Measurements from ENCODE around the gene CABCOCO1. TPM values are rescaled to one million over a fixed set of nuclear protein-coding genes. Genes with fewer than 3 reads are reported as not detected.
A peak's percentile ranks its signal among the peaks of the same experiment; 100 is the strongest.

The CABCOCO1 gene
- polyA plus RNA-seq, 1 experiment: 1.1 TPM

GRCh38 chr10:61729596-61729995, 66.9 kb downstream of the CABCOCO1 start:
- H3K27me3 ChIP-seq (ENCODE audit: control insufficient read depth, insufficient read depth, low read length): no peaks in the 10 kb centered on the region
- ChIA-PET CTCF (no interaction called here), POLR2A (no interaction called here)

GRCh38 chr10:61730671-61731070, 67.9 kb downstream of the CABCOCO1 start:
- Histone ChIP-seq H3K27ac (ENCODE audit: low read depth, low read length) (no peak overlapping the region), H3K27me3 (ENCODE audit: control insufficient read depth, insufficient read depth, low read length) (no peaks in the 10 kb centered on the region), H3K9me3 (ENCODE audit: control insufficient read depth, insufficient read depth, low read length) (no peaks in the 10 kb centered on the region), H3K4me3 (ENCODE audit: low read depth, low read length) (no peak overlapping the region)
- TF ChIP-seq CTCF (IDR thresholded peaks at IDR 0.05; ENCODE audit: low read depth, low read length): no peak
- POLR2A ChIA-PET: no interaction called here
- no peak for DNase-seq (ENCODE audit: low read depth, low spot score)
- CTCF ChIA-PET: no interaction called here

More at GRCh38 chr10:61729596-61729995, 66.9 kb downstream of the CABCOCO1 start:
- Histone ChIP-seq H3K27ac (ENCODE audit: low read depth, low read length) (no peak overlapping the region), H3K4me3 (ENCODE audit: low read depth, low read length) (no peak overlapping the region), H3K9me3 (ENCODE audit: control insufficient read depth, insufficient read depth, low read length) (no peaks in the 10 kb centered on the region)
- no peak for TF ChIP-seq CTCF (IDR thresholded peaks at IDR 0.05; ENCODE audit: low read depth, low read length)
- DNase-seq (ENCODE audit: low read depth, low spot score): no peak

GRCh38 chr10:61731638-61732037, 68.9 kb downstream of the CABCOCO1 start:
- POLR2A ChIA-PET: no interaction called here
- DNase-seq (ENCODE audit: low read depth, low spot score): no peak
- no peaks in the 10 kb centered on the region for H3K9me3 ChIP-seq (ENCODE audit: control insufficient read depth, insufficient read depth, low read length)
- H3K27me3 ChIP-seq (ENCODE audit: control insufficient read depth, insufficient read depth, low read length): no peaks in the 10 kb centered on the region
- no peak overlapping the region for H3K4me3 ChIP-seq (ENCODE audit: low read depth, low read length)
- H3K27ac ChIP-seq (ENCODE audit: low read depth, low read length): no peak overlapping the region
- CTCF ChIA-PET: interaction anchor here (1.2 to 3.6 kb wide), 2 partner anchors 22 to 460 kb away, joined by 3 to 14 read pairs; no protein-coding TSS in a partner anchor
- no peak for TF ChIP-seq CTCF (IDR thresholded peaks at IDR 0.05; ENCODE audit: low read depth, low read length)

GRCh38 chr10:61732629-61733278, 70.0 kb downstream of the CABCOCO1 start:
- TF ChIP-seq CTCF (IDR thresholded peaks at IDR 0.05; ENCODE audit: low read depth, low read length): no peak
- H3K27me3 ChIP-seq (ENCODE audit: control insufficient read depth, insufficient read depth, low read length): no peaks in the 10 kb centered on the region
- ChIA-PET POLR2A (no interaction called here), CTCF (interaction anchor here (0.5 to 3.6 kb wide), 25 partner anchors 9 to 918 kb away, joined by 3 to 14 read pairs (median 3); no protein-coding TSS in a partner anchor)
- no peak overlapping the region for H3K27ac ChIP-seq (ENCODE audit: low read depth, low read length)
- no peak for DNase-seq (ENCODE audit: low read depth, low spot score)
- H3K4me3 ChIP-seq (ENCODE audit: low read depth, low read length): no peak overlapping the region
- H3K9me3 ChIP-seq (ENCODE audit: control insufficient read depth, insufficient read depth, low read length): no peaks in the 10 kb centered on the region

- ChIA-PET POLR2A (no interaction called here), CTCF (interaction anchor here (0.5 to 3.6 kb wide), 25 partner anchors 9 to 919 kb away, joined by 3 to 14 read pairs (median 3); no protein-coding TSS in a partner anchor)
- no peak overlapping the region for H3K4me3 ChIP-seq (ENCODE audit: low read depth, low read length)
- H3K27ac ChIP-seq (ENCODE audit: low read depth, low read length): no peak overlapping the region
- peak; percentile 13 for DNase-seq (ENCODE audit: low read depth, low spot score)
- no peaks in the 10 kb centered on the region for H3K9me3 ChIP-seq (ENCODE audit: control insufficient read depth, insufficient read depth, low read length)
- H3K27me3 ChIP-seq (ENCODE audit: control insufficient read depth, insufficient read depth, low read length): no peaks in the 10 kb centered on the region
- peak; percentile 72 for TF ChIP-seq CTCF (IDR thresholded peaks at IDR 0.05; ENCODE audit: low read depth, low read length)
These were observed 70.7 kb downstream of the CABCOCO1 start for GRCh38 chr10:61733358-61733940.

Data from AG04450 (cell line).